ENCODE results near the gene ASAP3.

Gene ASAP3

DNA sequence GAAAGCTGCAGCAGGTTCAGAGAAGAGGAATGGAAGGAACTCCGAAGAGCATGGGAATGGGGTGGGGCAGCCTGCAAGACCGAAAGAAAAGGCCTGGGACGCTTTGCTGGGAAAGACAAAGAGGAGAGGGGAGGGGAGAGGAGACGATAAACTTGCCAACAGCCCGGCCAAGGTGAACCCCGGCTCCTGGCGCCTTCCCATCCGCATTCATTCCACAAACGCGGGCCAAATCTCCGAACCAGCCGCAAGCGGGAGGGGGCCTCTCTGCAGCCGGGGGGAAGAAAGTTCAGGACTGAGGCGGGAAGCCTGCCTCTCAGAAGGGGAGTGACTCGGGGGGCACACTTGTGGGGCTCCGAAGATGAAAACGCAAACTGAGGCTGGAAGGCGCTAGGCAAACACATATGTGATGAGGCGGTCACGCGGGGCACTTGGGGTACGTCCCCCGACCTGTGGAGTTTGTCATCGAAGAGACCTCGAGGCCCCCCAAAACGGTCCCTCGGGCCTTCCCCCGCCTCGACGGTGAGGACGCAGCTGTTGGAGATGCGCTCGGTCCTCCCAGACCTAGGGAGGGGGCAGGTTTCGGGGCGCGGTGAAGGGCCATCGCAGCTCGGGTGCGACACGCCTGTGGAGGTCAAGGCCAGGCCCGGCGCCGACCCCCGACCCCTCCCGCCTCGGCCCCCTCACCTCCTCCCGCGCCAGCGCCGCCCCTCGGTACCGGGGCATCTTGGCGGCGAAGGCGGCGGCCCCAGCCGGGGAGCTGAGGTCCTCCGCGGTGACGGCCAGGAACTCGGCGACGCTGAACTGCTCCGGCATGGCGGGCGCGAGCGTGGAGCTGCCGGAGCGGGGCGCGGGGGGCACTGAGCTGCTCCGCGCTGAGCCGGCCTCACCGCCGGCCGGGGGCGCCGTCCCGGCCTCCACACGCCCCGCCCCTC lies at the start of gene ASAP3:
Gene ASAP3 (minus strand): TSS at position 859 of the 932 bp plus-strand sequence. CDS start 46 bp downstream, at position 813.
- no peak for FAIRE-seq
- no peak for DNase-seq (ENCODE audit: extremely low spot score, insufficient read length, low read depth)

DNA sequence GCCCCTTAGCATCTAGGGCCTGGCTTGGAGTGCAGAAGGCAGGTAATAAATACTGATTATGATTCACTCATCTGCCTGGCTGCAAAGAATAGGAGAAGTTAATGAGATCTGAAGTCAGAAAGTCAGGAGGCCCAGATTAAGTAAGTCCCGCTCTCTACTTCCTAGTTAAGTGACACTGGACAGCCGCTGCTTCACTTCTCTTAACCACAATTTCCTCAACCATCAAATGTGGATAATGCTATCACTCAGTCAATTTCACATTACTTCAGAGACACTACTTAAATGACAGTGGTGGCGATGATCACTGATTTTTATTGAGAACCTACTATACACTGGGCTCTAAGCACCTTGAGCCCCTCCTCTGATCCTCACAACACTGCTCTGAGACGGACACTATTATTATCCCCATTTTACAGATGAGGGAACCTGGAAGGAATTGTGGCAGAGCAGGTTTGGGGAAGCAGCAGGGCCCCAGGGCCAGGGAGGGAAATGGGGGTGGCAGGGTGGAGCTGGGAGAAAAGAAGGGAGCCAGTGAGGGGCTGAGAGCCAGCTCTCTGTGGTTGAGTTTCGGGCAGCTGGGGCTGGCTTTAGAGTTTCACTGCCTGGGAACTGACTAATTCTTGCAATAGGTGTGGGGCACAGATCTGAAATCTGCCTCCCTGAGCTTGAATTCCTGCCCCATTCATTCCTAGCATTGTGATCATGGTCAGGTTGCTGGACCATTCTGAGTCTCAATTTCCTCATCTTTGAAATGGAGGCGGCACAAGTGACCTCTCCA lies 49.5 kb upstream of the ASAP3 start:
- FAIRE-seq (no peak), DNase-seq (ENCODE audit: extremely low spot score, insufficient read length, low read depth) (no peak)

DNA sequence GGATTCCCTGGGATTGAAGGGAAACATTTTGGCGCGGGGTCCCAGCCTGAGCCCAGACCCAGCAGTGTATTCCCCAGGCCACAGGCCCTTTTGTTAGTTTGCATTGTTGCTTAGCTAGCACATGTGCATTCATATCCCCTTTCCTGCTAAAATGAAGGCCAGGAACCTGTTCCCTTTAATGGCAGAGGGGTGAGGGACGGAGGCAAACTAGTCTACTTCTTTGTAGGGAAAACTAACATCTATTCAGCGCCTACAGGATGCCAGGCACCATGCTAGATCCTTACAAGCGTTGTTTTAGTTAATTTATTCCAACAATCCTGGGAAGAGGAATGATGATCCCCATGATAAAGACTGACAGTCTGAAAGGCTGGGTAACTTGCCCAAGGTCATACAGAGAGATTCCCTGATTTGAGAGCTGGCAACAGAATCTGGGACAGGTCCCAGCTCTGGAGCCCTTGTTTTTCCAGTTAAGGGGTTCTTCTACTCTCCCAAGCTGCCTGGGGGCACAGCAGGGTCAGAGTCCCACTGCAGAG lies 47.6 kb upstream of the ASAP3 start:
- FAIRE-seq (no peak), DNase-seq (ENCODE audit: extremely low spot score, insufficient read length, low read depth) (no peak)

- FAIRE-seq (peak; percentile 53), DNase-seq (ENCODE audit: extremely low spot score, insufficient read length, low read depth) (peak; percentile 78)
Observed at GRCh38 chr1:23530747-23531561, 47.0 kb upstream of the ASAP3 start, which contains the start of gene E2F2. TSS of gene E2F2 (minus strand) at chr1:23531233. CDS start at chr1:23530793, 440 bp downstream.

GRCh38 chr1:23530087-23530746 lies 46.2 kb upstream of the ASAP3 start:
- no peak for FAIRE-seq
- DNase-seq (ENCODE audit: extremely low spot score, insufficient read length, low read depth) = no peak

DNA sequence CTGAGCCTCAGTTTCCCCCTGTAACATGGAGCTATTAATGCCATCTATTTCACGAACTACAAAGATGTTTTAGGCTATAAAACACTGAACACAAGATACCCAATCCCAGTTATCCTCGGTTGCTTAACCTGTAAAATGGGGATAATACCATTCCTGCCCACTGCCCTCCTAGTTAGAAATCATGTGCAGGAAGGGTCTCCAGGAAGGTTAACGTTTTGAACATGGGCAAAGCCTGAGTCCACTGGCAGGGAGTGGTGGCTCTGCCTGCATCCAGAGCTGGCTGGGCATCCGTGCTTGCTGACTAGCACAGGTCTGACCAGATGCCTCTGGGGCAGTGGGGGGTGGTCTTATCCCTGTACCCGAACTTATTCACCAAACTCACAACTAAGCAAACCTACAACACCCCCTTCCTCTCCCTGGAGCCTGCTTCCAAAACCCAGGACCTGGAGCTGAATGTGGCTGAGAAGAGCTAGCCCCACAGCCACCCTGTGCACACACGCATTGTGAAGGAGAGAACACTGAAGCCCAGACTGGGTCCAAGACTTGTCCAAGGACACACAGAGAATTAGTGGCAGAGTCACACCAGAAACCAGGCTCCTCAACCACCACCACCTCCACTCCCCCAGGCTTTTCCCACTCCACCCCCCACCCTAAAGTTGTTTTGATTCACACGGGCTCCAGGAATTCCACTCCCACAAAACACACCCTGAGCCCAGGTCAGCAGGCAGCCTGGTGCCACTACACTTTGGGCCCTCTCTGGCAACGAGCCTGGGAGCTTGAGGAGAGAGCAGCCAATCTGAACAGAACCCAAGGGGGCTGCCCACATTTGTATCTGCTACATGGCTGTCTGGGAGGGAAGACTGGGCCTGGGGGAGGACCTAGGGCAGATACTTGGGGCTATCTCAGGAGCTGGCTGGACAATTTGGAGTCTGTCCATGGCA lies 45.4 kb upstream of the ASAP3 start:
- no peak for FAIRE-seq
- DNase-seq (ENCODE audit: extremely low spot score, insufficient read length, low read depth) = no peak

DNA sequence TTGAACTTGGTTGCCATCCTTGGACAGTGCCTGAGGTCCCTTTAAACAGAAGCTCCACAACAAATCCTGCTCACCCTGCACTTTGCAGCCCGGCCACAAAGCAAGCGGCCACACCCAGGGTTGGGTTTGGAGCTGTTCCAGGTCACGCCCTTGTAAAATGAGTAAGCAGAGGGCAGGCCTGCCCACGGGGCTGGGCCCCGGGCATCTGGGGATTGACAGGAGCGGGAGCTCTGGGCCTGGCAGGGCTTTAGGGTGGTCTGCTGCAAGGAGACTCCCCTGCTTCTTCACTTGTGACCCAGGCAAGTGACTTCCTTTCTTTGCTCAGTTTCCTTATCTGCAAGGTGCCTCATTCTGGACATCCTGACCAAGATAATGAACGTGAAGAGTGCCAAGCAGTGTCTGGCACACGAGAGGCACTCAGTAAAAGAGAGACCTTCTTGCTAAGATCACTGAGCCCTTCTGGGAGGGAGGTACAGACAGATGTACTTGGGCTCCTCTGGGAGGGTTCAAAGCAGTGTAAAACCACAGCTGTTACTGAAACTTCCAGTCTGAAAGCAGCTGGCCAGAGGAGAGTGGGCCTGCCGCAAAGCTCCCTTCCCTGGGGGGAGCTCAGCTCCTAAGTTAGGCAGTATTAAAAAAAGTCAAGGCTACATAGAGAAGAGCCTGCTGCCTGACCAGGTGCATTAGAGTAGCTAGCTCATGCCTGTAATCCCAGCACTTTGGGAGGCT lies 44.4 kb upstream of the ASAP3 start:
- FAIRE-seq = peak; percentile 91
- DNase-seq (ENCODE audit: extremely low spot score, insufficient read length, low read depth) = no peak

GRCh38 chr1:23527900-23528249 lies 43.9 kb upstream of the ASAP3 start:
- no peak for FAIRE-seq
- no peak for DNase-seq (ENCODE audit: extremely low spot score, insufficient read length, low read depth)

DNA sequence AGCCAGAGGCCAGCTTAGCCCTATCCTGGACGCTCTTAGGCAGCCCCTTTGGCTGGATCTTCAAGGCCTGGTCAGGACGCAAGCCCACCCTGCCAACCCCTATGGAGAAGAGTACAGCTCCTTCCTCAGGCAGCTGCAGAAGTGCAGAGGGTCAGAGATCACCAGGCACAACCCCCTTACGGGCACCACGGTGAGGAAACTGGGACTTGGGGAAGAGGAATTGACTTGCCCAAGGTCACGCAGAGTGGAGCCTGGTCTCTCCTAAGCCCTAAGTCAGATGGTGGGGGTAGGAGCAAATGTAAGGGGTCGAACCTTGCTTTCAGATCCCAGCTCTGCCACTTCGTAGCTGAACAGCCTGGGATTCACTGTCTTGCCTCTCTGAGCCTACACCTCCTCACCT lies 43.4 kb upstream of the ASAP3 start:
- DNase-seq (ENCODE audit: extremely low spot score, insufficient read length, low read depth) = no peak
- no peak for FAIRE-seq

GRCh38 chr1:23526329-23527041 lies 42.5 kb upstream of the ASAP3 start:
- no peak for FAIRE-seq

GRCh38 chr1:23525558-23526250 lies 41.7 kb upstream of the ASAP3 start:
- FAIRE-seq (peak; percentile 82), DNase-seq (ENCODE audit: extremely low spot score, insufficient read length, low read depth) (no peak)

More at GRCh38 chr1:23526329-23527041, 42.5 kb upstream of the ASAP3 start:
- no peak for DNase-seq (ENCODE audit: extremely low spot score, insufficient read length, low read depth)

GRCh38 chr1:23524716-23525401 lies 40.9 kb upstream of the ASAP3 start:
- peak; percentile 65 for FAIRE-seq

DNA sequence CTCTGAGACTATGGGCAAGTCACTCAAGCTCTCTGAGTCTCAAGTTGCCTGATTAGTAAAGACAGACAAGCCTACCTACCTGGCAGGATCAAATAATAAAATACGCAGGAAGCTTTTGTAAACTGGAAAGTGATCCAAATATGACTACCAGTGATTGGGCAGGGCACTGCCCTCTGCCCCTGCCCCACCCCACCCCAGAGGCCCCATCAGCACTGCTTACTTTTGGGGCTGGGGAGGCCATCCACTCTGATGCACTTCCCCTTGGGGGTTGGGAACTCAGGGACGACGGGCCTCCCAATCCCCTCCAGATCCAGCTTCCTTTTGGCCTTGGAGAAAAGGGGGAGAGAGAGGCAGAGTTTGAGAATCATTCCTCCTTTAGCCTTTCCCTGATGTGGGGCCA lies 40.2 kb upstream of the ASAP3 start:
- DNase-seq (ENCODE audit: extremely low spot score, insufficient read length, low read depth) = no peak
- FAIRE-seq = no peak

More at GRCh38 chr1:23524716-23525401, 40.9 kb upstream of the ASAP3 start:
- DNase-seq (ENCODE audit: extremely low spot score, insufficient read length, low read depth) = no peak

GRCh38 chr1:23522244-23522982 lies 38.4 kb upstream of the ASAP3 start:
- no peak for FAIRE-seq
- no peak for DNase-seq (ENCODE audit: extremely low spot score, insufficient read length, low read depth)

GRCh38 chr1:23521588-23521987 lies 37.6 kb upstream of the ASAP3 start:
- FAIRE-seq (no peak), DNase-seq (ENCODE audit: extremely low spot score, insufficient read length, low read depth) (no peak)

Data from GM18507 (cell line).